Neural cell (in vitro differentiated cells): ENCODE results near the gene TMC1. TPM values are rescaled to one million over a fixed set of nuclear protein-coding genes. Genes with fewer than 3 reads are reported as not detected.
"Not testable (repeated sequence)": the region's sequence is repeated elsewhere in the genome, so short reads cannot be mapped to it uniquely, and the experiment has no call there.

ENCODE experiments used
- H2AFZ ChIP-seq: fragments of 200-600, 300-800 bp; sonication (generic), shearing (Covaris generic); 2 replicates; pipeline ENCODE4 v1.6.0; 2014; ENCODE audit warnings: low read depth, mild to moderate bottlenecking, antibody characterized with exemption, low read length, moderate library complexity
- H3F3A ChIP-seq: fragments of 200-600 bp; shearing (Covaris generic); 2 replicates; pipeline ENCODE4 v1.6.1; 2016; ENCODE audit warnings: mild to moderate bottlenecking, moderate library complexity, mixed read lengths, antibody characterized with exemption, low read length; ENCODE audit not compliant: insufficient read depth, poor library complexity, severe bottlenecking
- H3K27ac ChIP-seq: fragments of 200-600, 300-800 bp; sonication (generic), shearing (Covaris generic); 2 replicates; pipeline ENCODE4 v1.5.1; 2014; ENCODE audit warnings: mild to moderate bottlenecking, low read length, moderate library complexity
- H3K27me3 ChIP-seq: fragments of 300-800, 200-600 bp; sonication (generic), shearing (Covaris generic); 2 replicates; pipeline ENCODE4 v1.6.0; 2014; ENCODE audit warnings: mild to moderate bottlenecking, low read depth, low read length, moderate library complexity; ENCODE audit not compliant: insufficient read depth
- H3K36me3 ChIP-seq: fragments of 300-800, 200-600 bp; sonication (generic), shearing (Covaris generic); 2 replicates; pipeline ENCODE4 v1.5.1; 2014; ENCODE audit warnings: mild to moderate bottlenecking, antibody characterized with exemption, low read length, moderate library complexity; ENCODE audit not compliant: insufficient read depth
- H3K4me2 ChIP-seq: fragments of 300-800, 200-600 bp; sonication (generic), shearing (Covaris generic); 2 replicates; pipeline ENCODE4 v1.6.0; 2014; ENCODE audit warnings: mild to moderate bottlenecking, low read length
- H3K4me3 ChIP-seq: fragments of 300-800, 200-600 bp; sonication (generic), shearing (Covaris generic); 2 replicates; pipeline ENCODE4 v1.5.1; 2014; ENCODE audit warnings: mild to moderate bottlenecking, low read length, moderate library complexity
- H3K79me2 ChIP-seq: fragments of 200-600 bp; shearing (Covaris generic); replicated peaks from 2 replicates; pipeline ENCODE4 v1.6.0; 2014; ENCODE audit warnings: mild to moderate bottlenecking, low read length, moderate library complexity; ENCODE audit not compliant: insufficient read depth
- H3K9ac ChIP-seq: fragments of 300-800, 200-600 bp; sonication (generic), shearing (Covaris generic); 2 replicates; pipeline ENCODE4 v1.6.1; 2016; ENCODE audit warnings: mild to moderate bottlenecking, low read length, mixed read lengths
- H3K9me2 ChIP-seq: fragments of 200-600 bp; shearing (Covaris generic); 2 replicates; pipeline ENCODE4 v1.6.1; 2016; ENCODE audit warnings: mild to moderate bottlenecking, low read length, mixed read lengths; ENCODE audit not compliant: insufficient read depth
- H3K9me3 ChIP-seq: fragments of 200-600, 300-800 bp; sonication (generic), shearing (Covaris generic); 2 replicates; pipeline ENCODE4 v1.6.1; 2016; ENCODE audit warnings: mild to moderate bottlenecking, mixed run types, low read length, moderate library complexity, mixed read lengths
- H4K20me1 ChIP-seq: fragments of 200-600 bp; shearing (Covaris generic); 2 replicates; pipeline ENCODE4 v1.6.1; 2016; ENCODE audit warnings: mild to moderate bottlenecking, mixed run types; ENCODE audit not compliant: insufficient read depth
- CTCF ChIP-seq: fragments of 450-650 bp; IDR thresholded peaks from 2 replicates; pipeline ENCODE4 v1.5.1; 2014; ENCODE audit warnings: antibody characterized with exemption, mild to moderate bottlenecking, moderate library complexity; ENCODE audit not compliant: poor library complexity, severe bottlenecking
- EP300 ChIP-seq: fragments of 450-650 bp; conservative IDR thresholded peaks from 2 replicates; pipeline ENCODE4 v1.6.1; 2014; ENCODE audit warnings: antibody characterized with exemption, mild to moderate bottlenecking, moderate library complexity; ENCODE audit not compliant: poor library complexity, severe bottlenecking
- EZH2 ChIP-seq: fragments of 200-600, 300-800 bp; shearing (Covaris generic), sonication (generic); IDR thresholded peaks from 2 replicates; pipeline ENCODE4 v1.6.1; 2014; ENCODE audit warnings: antibody characterized with exemption, low read length, borderline replicate concordance, mild to moderate bottlenecking; ENCODE audit not compliant: insufficient read depth, poor library complexity, severe bottlenecking
- MXI1 ChIP-seq: fragments of 450-650 bp; conservative IDR thresholded peaks from 2 replicates; pipeline ENCODE4 v1.6.1; 2014; ENCODE audit warnings: antibody characterized with exemption, mild to moderate bottlenecking; ENCODE audit not compliant: poor library complexity, severe bottlenecking
- POLR2AphosphoS5 ChIP-seq: IDR thresholded peaks from 2 replicates; pipeline ENCODE4 v1.6.1; 2012
- RAD21 ChIP-seq: fragments of 450-650 bp; conservative IDR thresholded peaks from 2 replicates; pipeline ENCODE4 v1.6.1; 2014; ENCODE audit warnings: antibody characterized with exemption, mild to moderate bottlenecking, moderate library complexity
- SMC3 ChIP-seq: fragments of 450-650 bp; conservative IDR thresholded peaks from 2 replicates; pipeline ENCODE4 v1.6.1; 2014; ENCODE audit warnings: antibody characterized with exemption, mild to moderate bottlenecking, moderate library complexity; ENCODE audit not compliant: poor library complexity
- TAF1 ChIP-seq: IDR thresholded peaks from 2 replicates; pipeline ENCODE4 v1.6.1; 2012; ENCODE audit warnings: low read depth
- polyA plus RNA-seq: library from polyadenylated mRNA; depleted of rRNA; stranded (reverse); fragments of >200 nt; gene quantifications from 2 replicates; pipeline ENCODE4 v1.2.3, GENCODE V29; 2014
- TF ChIP-seq, protein P1 (sequence below): IDR thresholded peaks from 2 replicates; pipeline ENCODE4 v1.6.1; 2012; ENCODE audit warnings: borderline replicate concordance

The TMC1 gene
- polyA plus RNA-seq, 1 donor from 2014 or later: not detected

DNA sequence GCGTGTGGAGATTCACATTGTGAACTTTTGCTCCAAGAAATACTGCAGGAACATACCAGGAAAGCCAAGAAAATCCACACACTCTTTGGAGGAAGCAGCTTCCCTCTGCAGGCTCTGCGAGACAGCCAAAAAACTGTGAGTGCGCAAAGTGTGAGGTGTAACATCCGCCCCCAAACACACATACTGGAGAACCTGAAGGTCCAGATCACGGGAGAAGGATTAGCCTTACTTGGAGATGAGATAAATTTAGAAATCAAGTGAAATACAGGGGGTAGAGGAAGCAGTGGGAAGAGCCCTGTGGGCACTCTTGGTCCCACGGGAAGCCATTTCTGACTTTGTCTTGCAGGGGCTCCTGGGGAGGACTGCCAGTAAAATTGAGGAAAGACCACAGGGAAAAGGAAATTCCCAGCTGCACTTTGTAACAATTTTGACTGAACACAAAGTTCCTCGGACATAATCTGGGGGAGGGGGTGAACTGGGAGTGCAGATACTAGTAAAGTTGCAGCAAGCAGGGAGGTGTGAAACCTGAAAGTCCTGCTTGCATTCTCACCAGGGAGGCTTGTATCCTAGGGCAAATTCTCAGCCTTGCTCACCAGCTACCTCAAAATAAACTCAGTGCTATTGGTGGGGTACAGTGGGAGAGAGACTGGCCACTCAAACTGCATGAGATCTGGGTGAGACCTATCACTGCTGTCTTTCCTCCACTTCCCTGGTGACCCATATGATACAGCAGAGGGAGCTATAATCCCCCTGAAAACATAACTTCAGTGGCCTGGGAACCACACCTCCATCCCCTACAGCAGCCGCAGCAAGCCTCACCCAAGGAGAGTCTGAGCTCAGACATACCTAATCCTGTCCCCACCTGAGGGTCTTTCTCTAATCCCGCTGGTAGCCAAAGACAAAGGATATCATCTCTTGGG, 322.4 kb downstream of the TMC1 start:
- H3K9me3 ChIP-seq: peaks cover 3% of the 10 kb centered on the region
- H3K79me2 ChIP-seq: no peaks in the 10 kb centered on the region
- H4K20me1 ChIP-seq: no peaks in the 10 kb centered on the region
- no peaks in the 10 kb centered on the region for H3K27me3 ChIP-seq
- no peak overlapping the region for H2AFZ ChIP-seq
- H3K36me3 ChIP-seq: no peaks in the 10 kb centered on the region
- H3K27ac ChIP-seq: no peak overlapping the region
- H3F3A ChIP-seq: no peaks in the 10 kb centered on the region
- no peak overlapping the region for H3K9ac ChIP-seq
- H3K9me2 ChIP-seq: no peaks in the 10 kb centered on the region
- TF ChIP-seq MXI1 (no peak), POLR2AphosphoS5 (no peak), CTCF (no peak), EP300 (no peak), SMC3 (no peak), EZH2 (no peak), TAF1 (no peak), RAD21 (no peak)
- TF ChIP-seq, protein P1, sequence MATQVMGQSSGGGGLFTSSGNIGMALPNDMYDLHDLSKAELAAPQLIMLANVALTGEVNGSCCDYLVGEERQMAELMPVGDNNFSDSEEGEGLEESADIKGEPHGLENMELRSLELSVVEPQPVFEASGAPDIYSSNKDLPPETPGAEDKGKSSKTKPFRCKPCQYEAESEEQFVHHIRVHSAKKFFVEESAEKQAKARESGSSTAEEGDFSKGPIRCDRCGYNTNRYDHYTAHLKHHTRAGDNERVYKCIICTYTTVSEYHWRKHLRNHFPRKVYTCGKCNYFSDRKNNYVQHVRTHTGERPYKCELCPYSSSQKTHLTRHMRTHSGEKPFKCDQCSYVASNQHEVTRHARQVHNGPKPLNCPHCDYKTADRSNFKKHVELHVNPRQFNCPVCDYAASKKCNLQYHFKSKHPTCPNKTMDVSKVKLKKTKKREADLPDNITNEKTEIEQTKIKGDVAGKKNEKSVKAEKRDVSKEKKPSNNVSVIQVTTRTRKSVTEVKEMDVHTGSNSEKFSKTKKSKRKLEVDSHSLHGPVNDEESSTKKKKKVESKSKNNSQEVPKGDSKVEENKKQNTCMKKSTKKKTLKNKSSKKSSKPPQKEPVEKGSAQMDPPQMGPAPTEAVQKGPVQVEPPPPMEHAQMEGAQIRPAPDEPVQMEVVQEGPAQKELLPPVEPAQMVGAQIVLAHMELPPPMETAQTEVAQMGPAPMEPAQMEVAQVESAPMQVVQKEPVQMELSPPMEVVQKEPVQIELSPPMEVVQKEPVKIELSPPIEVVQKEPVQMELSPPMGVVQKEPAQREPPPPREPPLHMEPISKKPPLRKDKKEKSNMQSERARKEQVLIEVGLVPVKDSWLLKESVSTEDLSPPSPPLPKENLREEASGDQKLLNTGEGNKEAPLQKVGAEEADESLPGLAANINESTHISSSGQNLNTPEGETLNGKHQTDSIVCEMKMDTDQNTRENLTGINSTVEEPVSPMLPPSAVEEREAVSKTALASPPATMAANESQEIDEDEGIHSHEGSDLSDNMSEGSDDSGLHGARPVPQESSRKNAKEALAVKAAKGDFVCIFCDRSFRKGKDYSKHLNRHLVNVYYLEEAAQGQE: no peak
- H3K4me2 ChIP-seq: no peak overlapping the region
- no peak overlapping the region for H3K4me3 ChIP-seq

GRCh38 chr9:72844440-72844768, 323.0 kb downstream of the TMC1 start:
- Histone ChIP-seq H3K79me2 (no peaks in the 10 kb centered on the region), H3K9me3 (peaks cover 3% of the 10 kb centered on the region), H3K36me3 (no peaks in the 10 kb centered on the region), H3K9ac (no peak overlapping the region), H3K4me3 (no peak overlapping the region), H3K27ac (no peak overlapping the region), H2AFZ (no peak overlapping the region), H3K4me2 (no peak overlapping the region), H3K9me2 (no peaks in the 10 kb centered on the region), H4K20me1 (no peaks in the 10 kb centered on the region), H3F3A (no peaks in the 10 kb centered on the region), H3K27me3 (no peaks in the 10 kb centered on the region)
- TF ChIP-seq CTCF (no peak), SMC3 (no peak), EP300 (no peak), TAF1 (no peak), POLR2AphosphoS5 (no peak), EZH2 (no peak), RAD21 (no peak), MXI1 (no peak)
- TF ChIP-seq, protein P1: no peak

DNA sequence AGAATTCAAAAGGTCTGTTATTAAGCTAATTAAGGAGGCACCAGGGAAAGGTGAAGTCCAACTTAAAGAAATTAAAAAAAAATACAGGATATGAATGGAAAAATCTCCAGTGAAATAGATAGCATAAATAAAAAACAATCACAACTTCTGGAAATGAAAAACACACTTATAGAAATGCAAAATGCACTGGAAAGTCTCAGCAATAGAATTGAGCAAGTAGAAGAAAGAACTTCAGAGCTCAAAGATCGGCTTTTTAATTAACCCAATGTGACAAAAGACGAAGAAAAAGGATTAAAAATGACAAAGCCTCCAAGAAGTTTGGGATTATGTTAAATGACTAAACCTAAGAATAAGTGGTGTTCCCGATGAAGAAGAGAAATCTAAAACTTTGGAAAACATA, 323.6 kb downstream of the TMC1 start:
- H4K20me1 ChIP-seq, H3K9ac ChIP-seq, H3K9me3 ChIP-seq, H3K27me3 ChIP-seq, H3K4me2 ChIP-seq, H3K4me3 ChIP-seq, H2AFZ ChIP-seq, H3K36me3 ChIP-seq, H3K27ac ChIP-seq, H3F3A ChIP-seq, H3K9me2 ChIP-seq, H3K79me2 ChIP-seq: not testable (repeated sequence)
